ENCODE data around the gene ARMC5. TPM values are rescaled to one million over a fixed set of nuclear protein-coding genes. Genes with fewer than 3 reads are reported as not detected.

The ARMC5 gene
- total and polyA plus RNA-seq, 9 of the 15 experiments (the other 6 are each of a cell fraction or from before 2014, with no cell fraction given): 0.11 to 13.5 (median 2.1) TPM

DNA sequence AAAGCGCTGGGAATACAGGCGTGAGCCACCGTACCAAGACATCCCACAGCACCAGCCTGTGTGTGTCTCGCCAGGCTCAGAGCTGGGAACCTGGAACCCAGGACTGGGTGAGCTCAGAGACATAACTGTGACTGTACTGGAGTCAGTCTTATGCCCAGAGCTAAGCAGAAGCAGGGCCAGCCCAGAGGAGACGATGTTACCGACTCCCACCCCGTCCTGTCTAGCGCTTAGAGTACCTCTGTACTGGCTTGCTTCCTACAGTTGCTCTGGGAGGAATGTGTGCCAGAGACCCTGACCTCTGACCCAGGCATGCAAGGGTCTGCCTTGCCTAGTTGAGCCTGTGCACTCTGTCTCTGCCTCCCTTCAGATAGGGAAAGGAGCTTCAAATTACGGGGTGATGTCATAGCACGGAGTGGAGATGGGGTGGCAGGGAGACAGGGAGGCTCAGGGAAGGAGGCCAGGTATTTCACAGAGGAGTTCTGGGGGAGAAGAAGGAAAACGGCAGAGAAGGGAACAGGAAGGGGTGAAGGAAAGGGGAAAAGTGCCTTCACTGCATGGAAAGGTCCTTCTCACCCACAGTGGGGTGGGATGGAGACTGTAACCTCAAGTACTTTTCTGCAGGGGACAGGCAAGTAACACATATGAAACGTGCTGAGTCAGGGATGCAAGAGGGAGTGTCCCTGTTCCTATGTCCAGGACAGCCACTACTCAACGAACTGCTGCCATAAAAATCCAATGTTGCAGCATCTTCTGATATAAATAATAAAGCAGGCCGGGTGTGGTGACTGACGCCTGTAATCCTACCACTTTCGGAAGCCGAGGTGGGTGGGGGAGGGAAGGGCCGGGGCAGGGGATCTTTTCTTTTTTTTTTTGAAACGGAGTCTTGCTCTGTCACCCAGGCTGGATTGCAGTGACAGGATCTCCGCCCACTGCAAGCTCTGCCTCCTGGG is 5.8 kb upstream of the ARMC5 start (continued):
- peak; percentile 83 for TF ChIP-seq ZNF384 (IDR thresholded peaks at IDR 0.05; ENCODE audit: low read depth, low read length)
- peak; percentile 9; the same call in 1 of the 2 replicates for TF ChIP-seq TOE1 (IDR thresholded peaks at IDR 0.05; ENCODE audit: borderline replicate concordance)
- TF ChIP-seq TOE1 (CRISPR knock-in tag; IDR thresholded peaks at IDR 0.05; ENCODE audit: borderline replicate concordance, low read depth): no peak
- TF ChIP-seq, protein P1, sequence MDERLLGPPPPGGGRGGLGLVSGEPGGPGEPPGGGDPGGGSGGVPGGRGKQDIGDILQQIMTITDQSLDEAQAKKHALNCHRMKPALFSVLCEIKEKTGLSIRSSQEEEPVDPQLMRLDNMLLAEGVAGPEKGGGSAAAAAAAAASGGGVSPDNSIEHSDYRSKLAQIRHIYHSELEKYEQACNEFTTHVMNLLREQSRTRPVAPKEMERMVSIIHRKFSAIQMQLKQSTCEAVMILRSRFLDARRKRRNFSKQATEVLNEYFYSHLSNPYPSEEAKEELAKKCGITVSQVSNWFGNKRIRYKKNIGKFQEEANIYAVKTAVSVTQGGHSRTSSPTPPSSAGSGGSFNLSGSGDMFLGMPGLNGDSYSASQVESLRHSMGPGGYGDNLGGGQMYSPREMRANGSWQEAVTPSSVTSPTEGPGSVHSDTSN (CRISPR knock-in tag; IDR thresholded peaks at IDR 0.05; ENCODE audit: low read depth): no peak
- TF ChIP-seq, protein P1 (tag; conservative IDR thresholded peaks at IDR 0.05; ENCODE audit: low read depth): peak; percentile 45
- TF ChIP-seq, protein P2, sequence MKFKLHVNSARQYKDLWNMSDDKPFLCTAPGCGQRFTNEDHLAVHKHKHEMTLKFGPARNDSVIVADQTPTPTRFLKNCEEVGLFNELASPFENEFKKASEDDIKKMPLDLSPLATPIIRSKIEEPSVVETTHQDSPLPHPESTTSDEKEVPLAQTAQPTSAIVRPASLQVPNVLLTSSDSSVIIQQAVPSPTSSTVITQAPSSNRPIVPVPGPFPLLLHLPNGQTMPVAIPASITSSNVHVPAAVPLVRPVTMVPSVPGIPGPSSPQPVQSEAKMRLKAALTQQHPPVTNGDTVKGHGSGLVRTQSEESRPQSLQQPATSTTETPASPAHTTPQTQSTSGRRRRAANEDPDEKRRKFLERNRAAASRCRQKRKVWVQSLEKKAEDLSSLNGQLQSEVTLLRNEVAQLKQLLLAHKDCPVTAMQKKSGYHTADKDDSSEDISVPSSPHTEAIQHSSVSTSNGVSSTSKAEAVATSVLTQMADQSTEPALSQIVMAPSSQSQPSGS (CRISPR knock-in tag; IDR thresholded peaks at IDR 0.05): peak; percentile 59; the same call in 1 of the 2 replicates
- TF ChIP-seq CEBPG (CRISPR knock-in tag; IDR thresholded peaks at IDR 0.05): peak; percentile 31; the same call in 1 of the 2 replicates
- TF ChIP-seq CEBPG (tag; conservative IDR thresholded peaks at IDR 0.05 in 1 of 2, IDR thresholded peaks at IDR 0.05 in 1 of 2): peak in 1 of 2 experiments; percentile 31; a peak in 2 of 4 replicates
- peak; percentile 66; the same call in 1 of the 2 replicates for TF ChIP-seq MTA3 (IDR thresholded peaks at IDR 0.05; ENCODE audit: borderline replicate concordance)
- TF ChIP-seq CC2D1A (IDR thresholded peaks at IDR 0.05): no peak
- TF ChIP-seq, protein P3, sequence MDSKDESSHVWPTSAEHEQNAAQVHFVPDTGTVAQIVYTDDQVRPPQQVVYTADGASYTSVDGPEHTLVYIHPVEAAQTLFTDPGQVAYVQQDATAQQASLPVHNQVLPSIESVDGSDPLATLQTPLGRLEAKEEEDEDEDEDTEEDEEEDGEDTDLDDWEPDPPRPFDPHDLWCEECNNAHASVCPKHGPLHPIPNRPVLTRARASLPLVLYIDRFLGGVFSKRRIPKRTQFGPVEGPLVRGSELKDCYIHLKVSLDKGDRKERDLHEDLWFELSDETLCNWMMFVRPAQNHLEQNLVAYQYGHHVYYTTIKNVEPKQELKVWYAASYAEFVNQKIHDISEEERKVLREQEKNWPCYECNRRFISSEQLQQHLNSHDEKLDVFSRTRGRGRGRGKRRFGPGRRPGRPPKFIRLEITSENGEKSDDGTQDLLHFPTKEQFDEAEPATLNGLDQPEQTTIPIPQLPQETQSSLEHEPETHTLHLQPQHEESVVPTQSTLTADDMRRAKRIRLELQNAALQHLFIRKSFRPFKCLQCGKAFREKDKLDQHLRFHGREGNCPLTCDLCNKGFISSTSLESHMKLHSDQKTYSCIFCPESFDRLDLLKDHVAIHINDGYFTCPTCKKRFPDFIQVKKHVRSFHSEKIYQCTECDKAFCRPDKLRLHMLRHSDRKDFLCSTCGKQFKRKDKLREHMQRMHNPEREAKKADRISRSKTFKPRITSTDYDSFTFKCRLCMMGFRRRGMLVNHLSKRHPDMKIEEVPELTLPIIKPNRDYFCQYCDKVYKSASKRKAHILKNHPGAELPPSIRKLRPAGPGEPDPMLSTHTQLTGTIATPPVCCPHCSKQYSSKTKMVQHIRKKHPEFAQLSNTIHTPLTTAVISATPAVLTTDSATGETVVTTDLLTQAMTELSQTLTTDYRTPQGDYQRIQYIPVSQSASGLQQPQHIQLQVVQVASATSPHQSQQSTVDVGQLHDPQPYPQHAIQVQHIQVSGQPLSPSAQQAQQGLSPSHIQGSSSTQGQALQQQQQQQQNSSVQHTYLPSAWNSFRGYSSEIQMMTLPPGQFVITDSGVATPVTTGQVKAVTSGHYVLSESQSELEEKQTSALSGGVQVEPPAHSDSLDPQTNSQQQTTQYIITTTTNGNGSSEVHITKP (IDR thresholded peaks at IDR 0.05; ENCODE audit: partially characterized antibody): peak; percentile 31
- TF ChIP-seq ELF4 (CRISPR knock-in tag; IDR thresholded peaks at IDR 0.05): peak; percentile 69
- peak; percentile 74 for TF ChIP-seq BRD9 (IDR thresholded peaks at IDR 0.05; ENCODE audit: low read depth, partially characterized antibody)
- TF ChIP-seq RCOR1 (IDR thresholded peaks at IDR 0.05; ENCODE audit: borderline replicate concordance in 1 of 2, low read depth in 2 of 2, low read length in 2 of 2): 0 out of 4 replicates have a peak, but pooled peaks of 1 of the 2 experiments have one; percentile 28
- TF ChIP-seq, protein P4, sequence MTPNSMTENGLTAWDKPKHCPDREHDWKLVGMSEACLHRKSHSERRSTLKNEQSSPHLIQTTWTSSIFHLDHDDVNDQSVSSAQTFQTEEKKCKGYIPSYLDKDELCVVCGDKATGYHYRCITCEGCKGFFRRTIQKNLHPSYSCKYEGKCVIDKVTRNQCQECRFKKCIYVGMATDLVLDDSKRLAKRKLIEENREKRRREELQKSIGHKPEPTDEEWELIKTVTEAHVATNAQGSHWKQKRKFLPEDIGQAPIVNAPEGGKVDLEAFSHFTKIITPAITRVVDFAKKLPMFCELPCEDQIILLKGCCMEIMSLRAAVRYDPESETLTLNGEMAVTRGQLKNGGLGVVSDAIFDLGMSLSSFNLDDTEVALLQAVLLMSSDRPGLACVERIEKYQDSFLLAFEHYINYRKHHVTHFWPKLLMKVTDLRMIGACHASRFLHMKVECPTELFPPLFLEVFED (CRISPR knock-in tag; conservative IDR thresholded peaks at IDR 0.05): 0 out of 2 replicates have a peak, but pooled peaks have one; percentile 39
